Measurements from ENCODE around the gene ECI1. TPM values are rescaled to one million over a fixed set of nuclear protein-coding genes. Genes with fewer than 3 reads are reported as not detected.

The ECI1 gene
- total RNA-seq, 2 donors from 2014 or later: 124 to 128 TPM

GRCh38 chr16:2237102-2237482, 14.3 kb downstream of the ECI1 start:
- no peak for DNase-seq
- ATAC-seq: peak in 1 of 2 donors; percentile 1
- intact Hi-C loops (cut with DNase I): no loop called here

- peak; percentile 45 to 48 for ATAC-seq
- DNase-seq: peak; percentile 55
- intact Hi-C loops (cut with DNase I): no loop called here
Measured at GRCh38 chr16:2236337-2237101, 14.9 kb downstream of the ECI1 start, which contains the start of gene DNASE1L2. DNASE1L2 (plus strand) TSS chr16:2236444; CDS start chr16:2236817, 373 bp downstream.

GRCh38 chr16:2235695-2236336, 15.6 kb downstream of the ECI1 start:
- no peak for DNase-seq
- ATAC-seq: no peak
- intact Hi-C loops (cut with DNase I): no loop called here

- intact Hi-C loops (cut with DNase I): no loop called here
- ATAC-seq: no peak
- DNase-seq: no peak
Measured at GRCh38 chr16:2235234-2235651, 16.1 kb downstream of the ECI1 start.

- intact Hi-C loops (cut with DNase I): no loop called here
- DNase-seq (no peak), ATAC-seq (no peak)
Measured at GRCh38 chr16:2234813-2235170, 16.6 kb downstream of the ECI1 start.

GRCh38 chr16:2233872-2234812, 17.2 kb downstream of the ECI1 start:
- no peak for DNase-seq

GRCh38 chr16:2233046-2233775, 18.2 kb downstream of the ECI1 start:
- intact Hi-C loops (cut with DNase I): no loop called here
- DNase-seq: no peak
- ATAC-seq: no peak

More at GRCh38 chr16:2233872-2234812, 17.2 kb downstream of the ECI1 start:
- intact Hi-C loops (cut with DNase I): no loop called here
- no peak for ATAC-seq

GRCh38 chr16:2232094-2232990, 19.0 kb downstream of the ECI1 start:
- DNase-seq (no peak), ATAC-seq (no peak)
- intact Hi-C loops (cut with DNase I): no loop called here

- DNase-seq: no peak
- no peak for ATAC-seq
- intact Hi-C loops (cut with DNase I): no loop called here
Measured at GRCh38 chr16:2231016-2231931, 20.1 kb downstream of the ECI1 start.

GRCh38 chr16:2230376-2230775, 21.0 kb downstream of the ECI1 start:
- ATAC-seq (no peak), DNase-seq (no peak)
- intact Hi-C loops (cut with DNase I): no loop called here

- intact Hi-C loops (cut with DNase I): no loop called here
- DNase-seq (no peak), ATAC-seq (peak in 1 of 2 donors; percentile 43)
Measured at GRCh38 chr16:2229632-2230250, 21.6 kb downstream of the ECI1 start.

- no peak for DNase-seq
- ATAC-seq: no peak
- intact Hi-C loops (cut with DNase I): no loop called here
Measured at GRCh38 chr16:2229091-2229490, 22.3 kb downstream of the ECI1 start.

GRCh38 chr16:2228161-2228824, 23.1 kb downstream of the ECI1 start:
- intact Hi-C loops (cut with DNase I): no loop called here
- ATAC-seq (no peak), DNase-seq (no peak)

- DNase-seq (no peak), ATAC-seq (no peak)
- intact Hi-C loops (cut with DNase I): no loop called here
Measured at GRCh38 chr16:2226918-2227317, 24.5 kb downstream of the ECI1 start.

- intact Hi-C loops (cut with DNase I): no loop called here
- ATAC-seq (no peak), DNase-seq (no peak)
Measured at GRCh38 chr16:2226245-2226793, 25.1 kb downstream of the ECI1 start.

- ATAC-seq: peak; percentile 55 to 70
- DNase-seq: no peak
- intact Hi-C loops (cut with DNase I): no loop called here
Measured at GRCh38 chr16:2223942-2224486, 27.4 kb downstream of the ECI1 start.
